Activated CD8-positive, alpha-beta T cell treated with anti-CD3 and anti-CD28 coated beads for 36 hours (primary cell): ENCODE results near the gene GARIN3. TPM values are rescaled to one million over a fixed set of nuclear protein-coding genes. Genes with fewer than 3 reads are reported as not detected.
"Not testable (repeated sequence)": the region's sequence is repeated elsewhere in the genome, so short reads cannot be mapped to it uniquely, and the experiment has no call there.

Experiments used
- ATAC-seq: fragments of 200-7000 bp; cut with Tn5 transposase; one replicate; pipeline ENCODE4 v1.10.0; 2021; ENCODE audit warnings: mild to moderate bottlenecking, moderate library complexity
- CTCF ChIA-PET: fragments of 350-600 bp; sonication (Branson Sonifier 250); formaldehyde crosslinking; loops from one replicate; lab custom pipeline; 2021; ENCODE audit warnings: antibody characterized with exemption; lab: Charles Lee
- POLR2A ChIA-PET: fragments of 350-600 bp; sonication (Branson Sonifier 250); formaldehyde crosslinking; loops from one replicate; lab custom pipeline; 2021; ENCODE audit warnings: antibody characterized with exemption; lab: Charles Lee
- DNase-seq: peaks from one replicate; pipeline ENCODE4 v3.0.0-alpha.2; 2020
- H3K27ac Mint-ChIP-seq: one replicate; pipeline ENCODE4 v1.8.0; 2021; ENCODE audit warnings: mild to moderate bottlenecking, mixed read lengths
- H3K27me3 Mint-ChIP-seq: one replicate; pipeline ENCODE4 v1.8.0; 2021; ENCODE audit warnings: mixed read lengths
- H3K36me3 Mint-ChIP-seq: one replicate; pipeline ENCODE4 v1.8.0; 2021; ENCODE audit warnings: low read depth, mixed read lengths
- H3K4me1 Mint-ChIP-seq: one replicate; pipeline ENCODE4 v1.8.0; 2021; ENCODE audit warnings: low read depth, mixed read lengths
- H3K4me3 Mint-ChIP-seq: one replicate; pipeline ENCODE4 v1.8.0; 2021; ENCODE audit warnings: mild to moderate bottlenecking, moderate library complexity, mixed read lengths
- H3K9me3 Mint-ChIP-seq: one replicate; pipeline ENCODE4 v1.8.0; 2021; ENCODE audit warnings: mixed read lengths
- intact Hi-C: fragments of 100-400 bp; cut with micrococcal nuclease; formaldehyde crosslinking; loops from one replicate; pipeline ENCODE4 v1.10.0; 2022
- total RNA-seq, 2 experiments: library from RNA; stranded (reverse); gene quantifications; one replicate each; pipeline ENCODE4 v1.2.3, GENCODE V29; 2021
- TF ChIP-seq, protein P1 (sequence below): fragments of 200-600 bp; IDR thresholded peaks from one replicate; pipeline ENCODE4 v1.8.0; 2022; ENCODE audit warnings: antibody characterized with exemption, mild to moderate bottlenecking

GARIN3 gene
- total RNA-seq, 2 experiments from 2014 or later, result 0.77 to 1.1 TPM

DNA sequence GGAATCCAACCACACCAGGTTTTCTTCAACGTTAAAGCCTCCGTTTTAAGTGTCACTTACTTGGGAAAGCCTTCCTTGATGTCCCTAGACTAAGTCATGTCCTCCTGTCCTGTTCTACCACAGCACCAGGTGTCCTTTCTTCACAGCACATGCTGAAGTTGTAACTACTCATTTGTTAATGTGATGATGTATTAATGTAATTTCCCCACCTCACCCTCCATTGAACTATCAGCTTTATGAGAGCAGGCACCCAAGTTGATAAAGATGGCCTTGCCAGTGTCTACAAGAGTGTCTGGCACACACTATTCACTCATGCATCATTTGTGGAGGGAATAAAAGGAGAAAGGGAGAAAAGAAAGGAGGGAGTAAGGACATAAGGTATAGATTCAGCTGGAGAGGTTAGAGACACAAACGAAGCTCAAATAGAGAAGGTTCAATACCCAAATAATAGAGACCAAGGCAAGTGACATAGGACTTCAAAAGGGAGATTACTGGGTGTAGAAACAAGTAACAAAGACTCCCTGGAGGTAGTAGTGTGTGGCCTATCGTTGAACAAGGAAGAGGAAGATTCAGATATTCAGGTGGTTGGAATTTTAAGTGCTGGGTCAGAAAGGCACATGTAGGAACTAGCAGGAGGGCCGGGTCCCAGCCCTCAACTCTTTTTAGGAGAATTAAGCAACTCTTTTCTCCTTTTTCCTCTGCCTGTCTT is 21.1 kb upstream of the GARIN3 start:
- Mint-ChIP-seq H3K4me1 (peaks cover 40% of the 10 kb centered on the region), H3K4me3 (peak overlapping the region; percentile 99), H3K9me3 (no peaks in the 10 kb centered on the region), H3K36me3 (peaks cover 91% of the 10 kb centered on the region), H3K27ac (peak overlapping the region; percentile 94), H3K27me3 (no peaks in the 10 kb centered on the region)
- intact Hi-C loops, result no loop called here
- ATAC-seq, result peak; percentile 11
- POLR2A ChIA-PET, result interaction anchor here (0.7 to 55.7 kb wide), 13 partner anchors 2 to 166 kb away, joined by 3 to 1980 read pairs (median 9); partner anchors contain the start of genes GARIN3, ITK and MED7
- CTCF ChIA-PET, result interaction anchor here (0.8 to 9.3 kb wide), 5 partner anchors 9 to 125 kb away, joined by 3 to 80 read pairs (median 5); no protein-coding TSS in a partner anchor
- TF ChIP-seq, protein P1, sequence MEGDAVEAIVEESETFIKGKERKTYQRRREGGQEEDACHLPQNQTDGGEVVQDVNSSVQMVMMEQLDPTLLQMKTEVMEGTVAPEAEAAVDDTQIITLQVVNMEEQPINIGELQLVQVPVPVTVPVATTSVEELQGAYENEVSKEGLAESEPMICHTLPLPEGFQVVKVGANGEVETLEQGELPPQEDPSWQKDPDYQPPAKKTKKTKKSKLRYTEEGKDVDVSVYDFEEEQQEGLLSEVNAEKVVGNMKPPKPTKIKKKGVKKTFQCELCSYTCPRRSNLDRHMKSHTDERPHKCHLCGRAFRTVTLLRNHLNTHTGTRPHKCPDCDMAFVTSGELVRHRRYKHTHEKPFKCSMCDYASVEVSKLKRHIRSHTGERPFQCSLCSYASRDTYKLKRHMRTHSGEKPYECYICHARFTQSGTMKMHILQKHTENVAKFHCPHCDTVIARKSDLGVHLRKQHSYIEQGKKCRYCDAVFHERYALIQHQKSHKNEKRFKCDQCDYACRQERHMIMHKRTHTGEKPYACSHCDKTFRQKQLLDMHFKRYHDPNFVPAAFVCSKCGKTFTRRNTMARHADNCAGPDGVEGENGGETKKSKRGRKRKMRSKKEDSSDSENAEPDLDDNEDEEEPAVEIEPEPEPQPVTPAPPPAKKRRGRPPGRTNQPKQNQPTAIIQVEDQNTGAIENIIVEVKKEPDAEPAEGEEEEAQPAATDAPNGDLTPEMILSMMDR, result no peak
- DNase-seq, result no peak

DNA sequence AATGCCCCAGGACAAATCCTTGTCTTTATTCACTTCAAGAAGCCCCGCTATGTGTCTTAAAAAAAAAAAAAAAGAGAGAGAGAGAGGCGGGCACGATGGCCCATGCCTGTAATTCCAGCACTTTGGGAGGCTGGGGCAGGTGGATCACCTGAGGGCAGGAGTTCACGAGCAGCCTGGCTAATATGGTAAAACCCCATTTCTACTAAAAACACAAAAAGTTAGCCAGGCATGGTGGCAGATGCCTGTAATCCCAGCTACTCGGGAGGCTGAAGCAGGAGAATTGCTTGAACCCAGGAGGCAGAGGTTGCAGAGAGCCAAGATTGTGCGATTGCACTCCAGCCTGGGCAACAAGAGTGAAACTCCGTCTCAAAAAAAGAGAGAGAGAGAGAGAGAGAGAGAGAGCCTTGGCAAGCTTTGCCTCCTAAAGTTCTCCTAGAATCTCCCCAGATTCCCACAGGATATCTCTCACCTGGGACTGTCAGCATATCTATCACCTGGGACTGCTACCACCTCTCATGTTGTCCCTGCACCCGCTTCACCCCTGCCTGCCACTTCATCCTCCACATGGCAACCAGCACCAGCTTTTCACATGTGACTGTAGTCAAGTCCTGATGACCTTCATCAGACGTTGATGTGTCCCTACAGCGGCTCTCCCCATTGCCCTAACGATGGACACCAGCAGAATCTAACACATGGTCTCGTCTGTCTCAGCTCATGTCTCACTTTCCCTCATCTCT is 20.4 kb upstream of the GARIN3 start:
- Mint-ChIP-seq H3K9me3 (no peaks in the 10 kb centered on the region), H3K36me3 (peaks cover 92% of the 10 kb centered on the region), H3K4me3 (peak overlapping the region; percentile 99), H3K27ac (peak overlapping the region; percentile 94), H3K4me1 (peaks cover 34% of the 10 kb centered on the region), H3K27me3 (no peaks in the 10 kb centered on the region)
- DNase-seq, result peak; percentile 58
- TF ChIP-seq, protein P1, result no peak
- ATAC-seq, result peak; percentile 6
- intact Hi-C loops, result no loop called here
- ChIA-PET CTCF (interaction anchor here (0.8 to 9.3 kb wide), 6 partner anchors 10 to 126 kb away, joined by 3 to 80 read pairs (median 4); no protein-coding TSS in a partner anchor), POLR2A (interaction anchor here (0.6 to 55.7 kb wide), 13 partner anchors 1 to 1197 kb away, joined by 3 to 1980 read pairs (median 9); partner anchors contain the start of genes GARIN3, ITK and MED7)

DNA sequence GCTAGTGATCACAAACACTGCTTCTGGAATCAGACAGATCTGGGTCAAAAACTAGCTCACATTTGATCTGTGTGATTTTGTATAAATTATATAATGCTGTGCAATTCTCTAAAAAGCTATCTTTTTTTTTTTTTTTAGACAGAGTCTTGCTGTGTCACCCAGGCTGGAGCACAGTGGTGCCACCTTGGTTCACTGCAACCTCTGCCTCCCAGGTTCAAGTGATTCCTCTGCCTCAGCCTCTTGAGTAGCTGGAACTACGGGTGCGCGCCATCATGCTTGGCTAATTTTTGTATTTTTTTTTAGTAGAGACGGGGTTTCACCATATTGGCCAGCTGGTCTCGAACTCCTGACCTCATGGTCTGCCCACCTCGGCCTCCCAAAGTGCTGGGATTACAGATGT is 19.1 kb upstream of the GARIN3 start:
- POLR2A ChIA-PET, result interaction anchor here (1.3 to 55.7 kb wide), 6 partner anchors 0 to 88 kb away, joined by 5 to 1980 read pairs (median 155); partner anchors contain the start of genes GARIN3, ITK and MED7
- intact Hi-C loops, ATAC-seq, H3K27me3 Mint-ChIP-seq, DNase-seq, H3K9me3 Mint-ChIP-seq: not testable (repeated sequence)
- H3K27ac Mint-ChIP-seq, result peak overlapping the region; percentile 94
- H3K36me3 Mint-ChIP-seq, result peaks cover 88% of the 10 kb centered on the region
- H3K4me3 Mint-ChIP-seq, result peak overlapping the region; percentile 99
- H3K4me1 Mint-ChIP-seq, result peaks cover 28% of the 10 kb centered on the region
- CTCF ChIA-PET, result interaction anchor here (0.5 to 3.8 kb wide), 4 partner anchors 29 to 499 kb away, joined by 3 to 29 read pairs (median 6); no protein-coding TSS in a partner anchor

- no peak for DNase-seq
- Mint-ChIP-seq H3K4me1 (peaks cover 31% of the 10 kb centered on the region), H3K36me3 (peaks cover 82% of the 10 kb centered on the region), H3K27me3 (no peaks in the 10 kb centered on the region), H3K9me3 (no peaks in the 10 kb centered on the region), H3K27ac (peak overlapping the region; percentile 94), H3K4me3 (peak overlapping the region; percentile 99)
- POLR2A ChIA-PET, result interaction anchor here (1.3 to 55.7 kb wide), 6 partner anchors 1 to 89 kb away, joined by 5 to 1980 read pairs (median 155); partner anchors contain the start of genes GARIN3, ITK and MED7
- no peak for ATAC-seq
- TF ChIP-seq, protein P1, result no peak
- CTCF ChIA-PET, result interaction anchor here (1.3 to 3.8 kb wide), 3 partner anchors 28 to 69 kb away, joined by 3 to 29 read pairs (median 7); no protein-coding TSS in a partner anchor
- intact Hi-C loops, result no loop called here
Measured at GRCh38 chr5:157184117-157184670, 18.1 kb upstream of the GARIN3 start.
